MCF 10A (cell line): ENCODE results near the gene RGS3. TPM values are rescaled to one million over a fixed set of nuclear protein-coding genes. Genes with fewer than 3 reads are reported as not detected.

ENCODE experiments used
- BruUV-seq: library from RNA; stranded (reverse); fragments of 400-500 nt; replicated peaks from 2 replicates; lab custom pipeline; 2021; lab: Mats Ljungman, UMichigan
- CTCF ChIA-PET: fragments of 300-600 bp; sonication (Branson Sonifier 250); formaldehyde crosslinking; extraction: SDS; loops from one replicate; lab custom pipeline; 2021; ENCODE audit warnings: antibody characterized with exemption, inconsistent platforms; lab: Yijun Ruan, JAX
- POLR2A ChIA-PET: fragments of 300-600, 350-650 bp; sonication (Branson Sonifier 250); formaldehyde crosslinking; extraction: SDS; loops from one replicate; lab custom pipeline; 2020; ENCODE audit warnings: antibody characterized with exemption, inconsistent platforms; lab: Yijun Ruan, JAX
- DNase-seq: peaks from one replicate; pipeline ENCODE4 v3.0.0-alpha.2; 2018; ENCODE audit not compliant: unreplicated experiment
- H3K27ac Mint-ChIP-seq: one replicate; pipeline ENCODE4 v1.8.0; 2022; ENCODE audit warnings: mild to moderate bottlenecking, low read depth, mixed read lengths; ENCODE audit not compliant: unreplicated experiment
- H3K27me3 Mint-ChIP-seq: one replicate; pipeline ENCODE4 v1.8.0; 2022; ENCODE audit warnings: mixed read lengths; ENCODE audit not compliant: insufficient read depth, unreplicated experiment
- H3K36me3 Mint-ChIP-seq: one replicate; pipeline ENCODE4 v1.8.0; 2022; ENCODE audit warnings: mild to moderate bottlenecking, moderate library complexity, mixed read lengths; ENCODE audit not compliant: insufficient read depth, unreplicated experiment
- H3K4me1 Mint-ChIP-seq: one replicate; pipeline ENCODE4 v1.8.0; 2022; ENCODE audit warnings: mixed read lengths; ENCODE audit not compliant: insufficient read depth, unreplicated experiment
- H3K4me3 Mint-ChIP-seq: one replicate; pipeline ENCODE4 v1.8.0; 2022; ENCODE audit warnings: mild to moderate bottlenecking, moderate library complexity, mixed read lengths; ENCODE audit not compliant: unreplicated experiment
- H3K9me3 Mint-ChIP-seq: one replicate; pipeline ENCODE4 v1.8.0; 2022; ENCODE audit warnings: mixed read lengths; ENCODE audit not compliant: unreplicated experiment
- intact Hi-C: fragments of 100-400 bp; cut with micrococcal nuclease; formaldehyde crosslinking; loops from 2 replicates; pipeline ENCODE4 v1.14.1; 2022
- total RNA-seq: library from RNA; stranded (reverse); gene quantifications from 2 replicates; pipeline ENCODE4 v1.2.3, GENCODE V29; 2022
- TF ChIP-seq, protein P1 (sequence below): fragments of 200-600 bp; IDR thresholded peaks from one replicate; pipeline ENCODE4 v1.8.0; 2022; ENCODE audit warnings: antibody characterized with exemption, mild to moderate bottlenecking; ENCODE audit not compliant: unreplicated experiment

Gene RGS3
- total RNA-seq, 1 experiment from 2014 or later = 32.1 TPM

- POLR2A ChIA-PET = no interaction called here
- CTCF ChIA-PET = interaction anchor here (0.7 kb wide), 1 partner anchor 122 kb away, joined by 5 read pairs; no protein-coding TSS in a partner anchor
- no peak overlapping the region for H3K4me3 Mint-ChIP-seq
- no peaks in the 10 kb centered on the region for H3K4me1 Mint-ChIP-seq
- H3K27me3 Mint-ChIP-seq = no peaks in the 10 kb centered on the region
- no peak for DNase-seq
- intact Hi-C loops = no loop called here
- H3K27ac Mint-ChIP-seq = no peak overlapping the region
- BruUV-seq = no TSS peak
- H3K9me3 Mint-ChIP-seq = no peaks in the 10 kb centered on the region
- TF ChIP-seq, protein P1, sequence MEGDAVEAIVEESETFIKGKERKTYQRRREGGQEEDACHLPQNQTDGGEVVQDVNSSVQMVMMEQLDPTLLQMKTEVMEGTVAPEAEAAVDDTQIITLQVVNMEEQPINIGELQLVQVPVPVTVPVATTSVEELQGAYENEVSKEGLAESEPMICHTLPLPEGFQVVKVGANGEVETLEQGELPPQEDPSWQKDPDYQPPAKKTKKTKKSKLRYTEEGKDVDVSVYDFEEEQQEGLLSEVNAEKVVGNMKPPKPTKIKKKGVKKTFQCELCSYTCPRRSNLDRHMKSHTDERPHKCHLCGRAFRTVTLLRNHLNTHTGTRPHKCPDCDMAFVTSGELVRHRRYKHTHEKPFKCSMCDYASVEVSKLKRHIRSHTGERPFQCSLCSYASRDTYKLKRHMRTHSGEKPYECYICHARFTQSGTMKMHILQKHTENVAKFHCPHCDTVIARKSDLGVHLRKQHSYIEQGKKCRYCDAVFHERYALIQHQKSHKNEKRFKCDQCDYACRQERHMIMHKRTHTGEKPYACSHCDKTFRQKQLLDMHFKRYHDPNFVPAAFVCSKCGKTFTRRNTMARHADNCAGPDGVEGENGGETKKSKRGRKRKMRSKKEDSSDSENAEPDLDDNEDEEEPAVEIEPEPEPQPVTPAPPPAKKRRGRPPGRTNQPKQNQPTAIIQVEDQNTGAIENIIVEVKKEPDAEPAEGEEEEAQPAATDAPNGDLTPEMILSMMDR = no peak
- H3K36me3 Mint-ChIP-seq = no peaks in the 10 kb centered on the region
These were observed 72.6 kb downstream of the RGS3 start for GRCh38 chr9:113536166-113536482.

DNA sequence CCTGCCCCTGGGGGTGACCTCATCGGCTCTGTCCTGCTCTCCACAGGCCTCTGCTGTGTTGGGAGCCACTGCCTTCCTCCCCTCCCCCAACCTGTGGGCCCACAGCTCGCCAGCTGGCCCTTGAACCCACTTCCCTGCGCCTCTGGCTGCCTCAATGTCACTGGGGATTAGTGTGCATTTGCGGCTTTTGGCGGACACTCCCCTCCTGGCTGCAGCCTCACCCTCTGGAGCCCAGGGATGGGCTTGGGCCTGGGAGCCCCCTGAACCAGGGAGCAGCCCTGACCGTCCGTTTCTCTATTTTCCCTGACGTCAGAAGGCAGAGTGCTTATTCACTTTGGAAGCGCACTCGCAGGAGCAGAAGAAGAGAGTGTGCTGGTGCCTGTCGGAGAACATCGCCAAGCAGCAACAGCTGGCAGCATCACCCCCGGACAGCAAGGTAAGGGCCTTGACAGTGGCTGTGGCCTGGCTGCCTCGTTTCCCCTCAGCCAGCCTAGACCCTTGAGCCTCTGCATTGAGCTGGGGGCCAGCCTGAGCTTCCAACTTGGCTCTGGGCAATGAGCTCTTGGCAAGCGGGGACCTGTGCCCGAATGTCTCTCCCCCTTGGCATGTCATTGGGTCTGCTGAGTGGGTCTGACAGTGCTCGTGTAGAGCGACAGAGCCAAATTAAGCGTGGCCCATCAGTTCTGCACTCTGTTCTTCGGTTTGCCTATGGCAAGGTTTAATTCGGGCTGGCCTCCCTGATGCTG, 73.1 kb downstream of the RGS3 start:
- BruUV-seq = no TSS peak
- Mint-ChIP-seq H3K4me3 (no peak overlapping the region), H3K27ac (no peak overlapping the region), H3K27me3 (no peaks in the 10 kb centered on the region), H3K9me3 (no peaks in the 10 kb centered on the region), H3K4me1 (no peaks in the 10 kb centered on the region), H3K36me3 (no peaks in the 10 kb centered on the region)
- no peak for DNase-seq
- POLR2A ChIA-PET = no interaction called here
- intact Hi-C loops = no loop called here
- CTCF ChIA-PET = interaction anchor here (0.7 kb wide), 1 partner anchor 120 kb away, joined by 4 read pairs; no protein-coding TSS in a partner anchor
- TF ChIP-seq, protein P1 = no peak

- H3K27ac Mint-ChIP-seq = no peak overlapping the region
- H3K4me1 Mint-ChIP-seq = no peaks in the 10 kb centered on the region
- H3K27me3 Mint-ChIP-seq = no peaks in the 10 kb centered on the region
- H3K36me3 Mint-ChIP-seq = no peaks in the 10 kb centered on the region
- TF ChIP-seq, protein P1 = no peak
- H3K4me3 Mint-ChIP-seq = no peak overlapping the region
- no peaks in the 10 kb centered on the region for H3K9me3 Mint-ChIP-seq
- ChIA-PET POLR2A (interaction anchor here (0.6 kb wide), 1 partner anchor 14 kb away, joined by 3 read pairs; no protein-coding TSS in a partner anchor), CTCF (interaction anchor here (0.7 kb wide), 1 partner anchor 119 kb away, joined by 4 read pairs; no protein-coding TSS in a partner anchor)
- no peak for DNase-seq
- BruUV-seq = no TSS peak
- intact Hi-C loops = no loop called here
These were observed 73.8 kb downstream of the RGS3 start for GRCh38 chr9:113537229-113537810.

DNA sequence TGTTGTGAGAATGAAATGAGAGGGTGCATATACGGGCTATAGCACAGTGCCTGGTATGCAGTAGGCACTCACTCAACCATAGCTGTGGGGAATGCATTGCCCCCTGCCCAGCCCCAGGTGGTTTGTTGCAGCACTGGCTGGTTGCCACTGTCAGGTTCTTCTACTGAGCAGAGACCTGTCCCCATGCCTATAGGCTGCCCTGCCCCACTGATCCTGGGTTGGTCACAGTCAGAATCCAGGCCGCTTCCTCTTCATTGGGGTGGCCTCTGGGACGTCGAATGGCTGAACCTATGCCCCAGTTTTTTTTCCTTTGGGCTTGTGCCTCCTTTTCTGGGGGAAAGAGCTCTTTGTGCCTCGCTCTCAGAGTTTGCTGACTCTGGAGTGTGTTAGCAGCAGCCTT, 74.6 kb downstream of the RGS3 start:
- Mint-ChIP-seq H3K27me3 (no peaks in the 10 kb centered on the region), H3K9me3 (no peaks in the 10 kb centered on the region), H3K36me3 (no peaks in the 10 kb centered on the region), H3K4me3 (no peak overlapping the region), H3K4me1 (no peaks in the 10 kb centered on the region), H3K27ac (no peak overlapping the region)
- BruUV-seq = no TSS peak
- ChIA-PET POLR2A (interaction anchor here (0.6 kb wide), 1 partner anchor 15 kb away, joined by 3 read pairs; no protein-coding TSS in a partner anchor), CTCF (no interaction called here)
- TF ChIP-seq, protein P1 = no peak
- DNase-seq = no peak
- intact Hi-C loops = no loop called here
